Measurements from ENCODE around the gene CGB7.

DNA sequence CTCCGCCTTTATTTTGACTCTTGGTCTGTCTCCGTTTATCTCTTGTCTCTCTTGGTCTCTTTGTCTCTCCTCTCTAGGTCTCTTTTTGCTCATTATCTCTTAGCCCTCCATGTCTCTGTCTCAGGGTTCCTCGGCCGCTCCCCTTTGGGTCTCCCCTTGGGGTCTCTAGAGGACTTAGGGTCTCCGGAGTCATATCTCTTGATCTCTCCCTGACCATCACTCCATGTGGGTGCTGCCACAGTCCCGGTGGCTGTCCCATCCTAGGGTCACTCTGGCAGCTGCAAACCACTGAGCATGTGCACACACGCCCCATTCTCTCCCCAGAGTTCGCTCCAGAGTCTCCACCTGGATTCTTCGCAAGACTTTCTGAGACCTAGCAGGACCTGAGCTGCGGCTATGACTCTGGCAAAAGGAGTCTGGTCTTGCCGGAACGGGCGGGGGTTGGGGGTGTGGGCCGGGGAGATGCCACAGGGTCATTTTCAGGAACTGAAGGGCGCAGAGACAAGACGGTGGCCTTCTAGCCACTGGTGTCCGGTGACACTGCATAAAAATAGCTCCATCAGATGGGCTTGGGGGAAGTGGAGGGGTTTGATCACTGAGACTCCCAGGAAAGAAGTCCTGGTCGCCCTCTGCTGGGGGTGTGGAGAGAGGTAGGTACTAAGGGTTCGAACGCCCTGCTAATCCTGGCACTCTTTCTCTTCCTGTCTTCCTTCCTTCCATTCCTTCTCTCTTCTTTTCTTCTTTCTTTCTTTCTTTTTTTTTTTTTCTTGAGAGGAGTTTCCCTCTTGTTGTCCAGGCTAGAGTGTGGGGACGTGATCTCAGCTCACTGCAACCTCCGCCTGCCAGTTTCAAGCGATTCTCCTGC is 16.2 kb upstream of the CGB7 start:
- TF ChIP-seq CTCF (conservative IDR thresholded peaks at IDR 0.05; ENCODE audit: low read depth, low read length) = peak; percentile 53
- TF ChIP-seq EZH2 (IDR thresholded peaks at IDR 0.05; ENCODE audit: low read length, unreplicated experiment) = no peak
- TF ChIP-seq EZH2phosphoT487 (IDR thresholded peaks at IDR 0.05; ENCODE audit: borderline replicate concordance, low read length) = no peak
